ENCODE results near the gene MFSD11. TPM values are rescaled to one million over a fixed set of nuclear protein-coding genes. Genes with fewer than 3 reads are reported as not detected.
"Not testable (repeated sequence)": the region's sequence is repeated elsewhere in the genome, so short reads cannot be mapped to it uniquely, and the experiment has no call there.

Gene MFSD11
- total RNA-seq, 4 donors from 2014 or later: 7.6 to 41.3 (median 25.7) TPM

DNA sequence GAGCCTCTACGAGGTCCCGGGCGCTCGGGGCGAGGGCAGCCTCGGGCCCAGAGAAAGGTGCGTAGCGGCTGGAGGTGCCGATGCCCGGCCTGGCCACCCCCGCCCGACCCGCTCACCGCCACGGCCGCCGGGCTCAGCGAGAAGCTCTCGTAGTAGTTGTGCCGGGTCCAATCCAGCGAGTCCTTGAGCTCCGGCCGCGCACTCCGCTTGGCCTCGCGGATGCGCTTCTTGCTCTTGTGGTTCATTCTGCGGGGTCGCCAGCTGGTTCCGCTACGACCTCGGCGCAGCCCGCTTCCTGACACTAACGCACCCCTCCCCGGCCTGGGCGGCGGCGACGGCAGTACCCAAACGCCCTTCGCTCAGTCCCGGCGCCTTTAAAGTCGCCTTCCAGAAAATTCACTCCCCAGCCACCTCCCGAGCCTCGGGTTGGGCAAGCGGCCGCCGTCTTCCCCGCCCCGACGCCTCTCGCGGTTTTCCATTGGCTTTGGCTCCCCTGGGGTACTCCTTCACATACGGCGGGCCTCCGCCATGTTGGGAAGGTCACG is 11.6 kb upstream of the MFSD11 start, which contains the start of gene JMJD6:
JMJD6 (minus strand) TSS at position 376 of the 545 bp plus-strand sequence; CDS start at position 245, 131 bp downstream.
- Histone ChIP-seq H3K27ac (peak within 1 kb of the TSS; percentile 100), H3K4me1 (peaks cover 21 to 65% (median 36%) of the 10 kb centered on the region in 4 donors), H3K9me3 (no peaks in the 10 kb centered on the region), H3K27me3 (no peaks in the 10 kb centered on the region), H3K36me3 (peaks cover 0 to 25% (median 10%) of the 10 kb centered on the region in 4 donors), H3K4me3 (peak within 1 kb of the TSS; percentile 89 to 99 (median 98))
- 0% methylated on average over 49 of the region's 60 CpGs; no CpG with 5 or more reads in 1 of the 2 donors for WGBS, 2 donors (ENCODE audit: low coverage in 1 of 2)
- in situ Hi-C loops (cut with MboI; ENCODE audit: low pct_ligation_motif_present in 1 of 4, low pct_unique_long_range_greater_than_20kb in 1 of 4, low sequenced_read_pairs in 3 of 4) (no loop called here), intact Hi-C loops (cut with DNase I; ENCODE audit: low total_unique reads) (loop anchor here (5.0 to 10.0 kb wide), 2 partner anchors 849 to 942 kb away; partner anchors contain the start of genes TRIM47 and UNK)
- TF ChIP-seq, protein P1, sequence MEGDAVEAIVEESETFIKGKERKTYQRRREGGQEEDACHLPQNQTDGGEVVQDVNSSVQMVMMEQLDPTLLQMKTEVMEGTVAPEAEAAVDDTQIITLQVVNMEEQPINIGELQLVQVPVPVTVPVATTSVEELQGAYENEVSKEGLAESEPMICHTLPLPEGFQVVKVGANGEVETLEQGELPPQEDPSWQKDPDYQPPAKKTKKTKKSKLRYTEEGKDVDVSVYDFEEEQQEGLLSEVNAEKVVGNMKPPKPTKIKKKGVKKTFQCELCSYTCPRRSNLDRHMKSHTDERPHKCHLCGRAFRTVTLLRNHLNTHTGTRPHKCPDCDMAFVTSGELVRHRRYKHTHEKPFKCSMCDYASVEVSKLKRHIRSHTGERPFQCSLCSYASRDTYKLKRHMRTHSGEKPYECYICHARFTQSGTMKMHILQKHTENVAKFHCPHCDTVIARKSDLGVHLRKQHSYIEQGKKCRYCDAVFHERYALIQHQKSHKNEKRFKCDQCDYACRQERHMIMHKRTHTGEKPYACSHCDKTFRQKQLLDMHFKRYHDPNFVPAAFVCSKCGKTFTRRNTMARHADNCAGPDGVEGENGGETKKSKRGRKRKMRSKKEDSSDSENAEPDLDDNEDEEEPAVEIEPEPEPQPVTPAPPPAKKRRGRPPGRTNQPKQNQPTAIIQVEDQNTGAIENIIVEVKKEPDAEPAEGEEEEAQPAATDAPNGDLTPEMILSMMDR (IDR thresholded peaks at IDR 0.05): no peak
- TF ChIP-seq POLR2A (IDR thresholded peaks at IDR 0.05) (peak; percentile 98), POLR2AphosphoS5 (IDR thresholded peaks at IDR 0.05) (peak; percentile 97)
- peak; percentile 98 for DNase-seq

DNA sequence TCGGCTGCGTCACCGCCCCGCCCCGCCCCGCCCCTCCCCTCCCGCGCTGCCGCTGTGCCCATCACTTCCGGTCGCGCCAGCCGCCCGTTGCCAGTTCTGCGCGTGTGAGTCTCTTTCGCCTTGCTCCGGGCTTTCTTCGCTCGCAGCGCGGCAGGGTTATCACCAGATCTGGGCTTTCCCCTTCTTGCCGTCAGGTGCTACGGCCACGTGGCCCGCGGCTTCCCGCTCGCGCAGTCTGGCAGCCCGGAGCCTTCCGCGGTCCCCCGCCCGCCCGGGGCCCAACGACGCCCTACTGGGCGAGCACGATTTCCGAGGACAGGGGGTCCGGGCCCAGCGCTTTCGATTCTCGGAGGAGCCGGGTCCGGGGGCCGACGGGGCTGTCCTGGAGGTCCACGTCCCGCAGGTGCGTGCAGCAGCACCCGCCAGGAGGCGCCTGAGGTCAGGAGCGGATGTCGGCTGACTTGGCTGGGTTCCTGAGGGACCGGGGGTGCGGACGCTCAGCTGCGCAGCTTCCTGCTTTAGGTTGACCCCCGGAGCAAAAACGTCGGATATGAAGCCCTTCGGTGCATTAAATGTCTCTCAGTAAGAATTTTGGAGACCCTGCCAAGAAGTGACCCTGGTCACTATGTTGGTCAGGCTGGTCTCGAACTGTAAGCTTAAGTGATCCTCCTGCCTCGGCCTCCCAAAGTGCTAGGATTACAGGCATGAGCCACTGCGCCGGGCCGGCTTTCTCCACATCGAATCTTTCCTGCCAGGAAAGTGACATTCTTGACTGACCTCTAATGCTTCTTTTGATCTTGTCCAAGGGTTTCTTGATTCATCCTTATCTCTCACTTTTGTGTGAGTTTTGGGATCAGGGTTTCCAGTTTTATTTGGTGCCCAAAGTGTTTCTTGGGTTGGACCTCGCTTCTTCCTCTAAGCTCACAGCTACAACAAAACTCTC is 10.9 kb upstream of the MFSD11 start, which contains the start of gene METTL23:
METTL23 (plus strand) TSS at position 64 of the 943 bp plus-strand sequence. CDS start 2,872 bp downstream, outside the sequence.
- H3K36me3 ChIP-seq: peaks cover 0 to 22% (median 6%) of the 10 kb centered on the region in 4 donors
- peaks cover 28 to 71% (median 36%) of the 10 kb centered on the region in 4 donors for H3K4me1 ChIP-seq
- in situ Hi-C loops (cut with MboI; ENCODE audit: low pct_ligation_motif_present in 1 of 4, low pct_unique_long_range_greater_than_20kb in 1 of 4, low sequenced_read_pairs in 3 of 4): no loop called here
- DNase-seq: peak; percentile 90
- H3K4me3 ChIP-seq: peak within 1 kb of the TSS; percentile 89 to 99 (median 98)
- 1 to 50% methylated on average over 1 to 48 of the region's 71 CpGs for whole genome bisulfite sequencing, 2 donors (ENCODE audit: low coverage in 1 of 2)
- intact Hi-C loops (cut with DNase I; ENCODE audit: low total_unique reads): loop anchor here (5.0 to 10.0 kb wide), 2 partner anchors 850 to 942 kb away; partner anchors contain the start of genes TRIM47 and UNK
- H3K27me3 ChIP-seq: no peaks in the 10 kb centered on the region
- peak within 1 kb of the TSS; percentile 100 for H3K27ac ChIP-seq
- no peak for TF ChIP-seq POLR2A (IDR thresholded peaks at IDR 0.05)
- TF ChIP-seq POLR2AphosphoS5 (IDR thresholded peaks at IDR 0.05): peak in 2 of 3 donors; percentile 85 to 90
- TF ChIP-seq EP300 (IDR thresholded peaks at IDR 0.05; ENCODE audit: low read depth): no peak
- TF ChIP-seq, protein P1 (IDR thresholded peaks at IDR 0.05): peak; percentile 66 to 92 (median 70)
- no peaks in the 10 kb centered on the region for H3K9me3 ChIP-seq

DNA sequence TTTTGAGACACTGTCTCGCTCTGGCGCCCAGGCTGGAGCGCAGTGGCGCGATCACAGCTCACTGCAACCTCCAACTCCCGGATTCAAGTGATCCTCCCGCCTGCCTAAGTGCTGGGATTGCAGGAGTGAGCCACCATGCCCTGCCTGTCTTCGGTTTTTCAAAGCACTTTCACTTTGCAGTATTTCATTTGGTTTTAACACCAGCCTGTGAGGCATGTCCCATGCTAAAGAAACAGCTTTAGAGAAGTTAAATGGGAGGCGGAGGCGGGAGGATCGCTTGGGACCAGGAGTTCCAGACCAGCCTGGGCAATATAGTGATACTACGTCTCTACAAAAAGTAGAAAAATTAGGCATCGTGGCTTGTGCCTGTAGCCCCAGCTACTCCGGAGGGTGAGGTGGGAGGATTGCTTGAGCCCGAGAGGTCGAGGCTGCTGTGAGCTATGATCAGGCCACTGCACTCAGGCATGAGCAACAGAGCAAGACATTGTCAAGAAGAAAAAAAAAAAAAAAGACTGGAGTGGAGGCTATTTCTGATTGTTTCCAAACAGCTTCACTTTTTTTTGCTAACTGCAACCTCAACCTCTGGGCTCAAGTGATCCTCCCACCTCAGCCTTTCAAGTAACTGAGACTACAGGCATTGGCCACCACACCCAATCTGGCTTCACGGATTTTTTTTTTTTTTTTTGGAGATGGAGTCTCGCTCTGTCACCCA is 10.0 kb upstream of the MFSD11 start:
- in situ Hi-C loops (cut with MboI; ENCODE audit: low pct_ligation_motif_present in 1 of 4, low pct_unique_long_range_greater_than_20kb in 1 of 4, low sequenced_read_pairs in 3 of 4) (no loop called here), intact Hi-C loops (cut with DNase I; ENCODE audit: low total_unique reads) (loop anchor here (5.0 to 10.0 kb wide), 2 partner anchors 851 to 943 kb away; partner anchors contain the start of genes TRIM47 and UNK)
- Histone ChIP-seq H3K9me3 (no peaks in the 10 kb centered on the region), H3K4me1 (peaks cover 34 to 76% (median 40%) of the 10 kb centered on the region in 4 donors), H3K27ac (peak overlapping the region; percentile 100), H3K36me3 (peaks cover 0 to 27% (median 4%) of the 10 kb centered on the region in 4 donors), H3K4me3 (peak overlapping the region in 3 of 4 donors; percentile 97 to 99 (median 98)), H3K27me3 (no peaks in the 10 kb centered on the region)
- WGBS, 2 donors (ENCODE audit: low coverage in 1 of 2): 35 to 40% methylated on average over 12 to 18 of the region's 18 CpGs
- DNase-seq: peak; percentile 28
- TF ChIP-seq, protein P1 (IDR thresholded peaks at IDR 0.05): no peak
- no peak for TF ChIP-seq POLR2AphosphoS5 (IDR thresholded peaks at IDR 0.05)
- TF ChIP-seq EP300 (IDR thresholded peaks at IDR 0.05; ENCODE audit: low read depth): no peak
- TF ChIP-seq POLR2A (IDR thresholded peaks at IDR 0.05): no peak

DNA sequence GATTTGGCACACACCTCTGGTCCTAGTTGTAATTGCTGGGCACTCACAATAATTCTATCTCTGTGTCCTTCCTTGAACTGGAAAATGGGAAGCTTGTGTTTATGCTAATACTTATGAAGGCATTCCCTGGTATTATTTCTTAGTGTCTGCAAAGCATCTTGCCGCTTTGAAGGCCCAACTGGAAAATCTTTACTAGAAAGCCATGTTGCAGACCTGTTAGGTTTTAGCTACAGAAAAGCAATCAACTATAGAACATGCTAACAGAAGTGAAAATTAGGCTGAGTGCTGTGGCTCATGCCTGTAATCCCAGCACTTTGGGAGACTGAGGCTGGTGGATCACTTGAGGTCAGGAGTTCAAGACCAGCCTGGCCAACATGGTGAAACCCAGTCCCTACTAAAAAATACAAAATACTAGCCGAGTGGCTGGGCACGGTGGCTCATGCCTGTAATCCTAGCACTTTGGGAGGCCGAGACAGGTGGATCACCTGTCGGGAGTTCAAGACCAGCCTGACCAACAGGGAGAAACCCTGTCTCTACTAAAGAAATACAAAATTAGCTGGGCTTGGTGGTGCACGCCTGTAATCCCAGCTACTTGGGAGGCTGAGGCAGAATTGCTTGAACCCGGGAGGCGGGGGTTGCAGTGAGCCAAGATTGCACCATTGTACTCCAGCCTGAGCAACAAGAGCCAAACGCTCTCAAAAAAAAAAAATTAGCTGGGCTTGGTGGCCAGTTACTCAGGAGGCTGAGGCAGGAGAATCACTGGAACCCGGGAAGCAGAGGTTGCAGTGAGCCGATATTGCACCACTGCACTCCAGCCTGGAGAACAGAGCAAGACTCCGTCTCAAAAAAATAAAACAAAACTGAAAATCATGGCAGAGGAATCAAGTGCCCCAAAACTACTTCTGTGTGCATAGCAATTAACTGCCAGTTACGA is 5.9 kb upstream of the MFSD11 start:
- DNase-seq; H3K27me3 ChIP-seq; in situ Hi-C loops (cut with MboI; ENCODE audit: low pct_ligation_motif_present in 1 of 4, low pct_unique_long_range_greater_than_20kb in 1 of 4, low sequenced_read_pairs in 3 of 4); H3K9me3 ChIP-seq; intact Hi-C loops (cut with DNase I; ENCODE audit: low total_unique reads); H3K4me3 ChIP-seq: not testable (repeated sequence)
- 86 to 92% methylated on average over 8 to 13 of the region's 13 CpGs for WGBS, 2 donors (ENCODE audit: low coverage in 1 of 2)
- Histone ChIP-seq H3K27ac (peak overlapping the region in 2 of 4 donors; percentile 2 to 20), H3K36me3 (peaks cover 0 to 37% (median 9%) of the 10 kb centered on the region in 4 donors), H3K4me1 (peaks cover 40 to 81% (median 49%) of the 10 kb centered on the region in 4 donors)
